Trophoblast cell (in vitro differentiated cells and primary cell): ENCODE measurements around the gene MUC13.

Experiments used
- DNase-seq, 2 donors: peaks; one replicate each; pipeline ENCODE4 v3.0.0-alpha.2; 2016
- H2AFZ ChIP-seq: 2 replicates; pipeline ENCODE4 v1.6.1; 2013; ENCODE audit warnings: low read length, moderate library complexity, mild to moderate bottlenecking; ENCODE audit not compliant: insufficient read depth, poor library complexity
- H2AK5ac ChIP-seq: 2 replicates; pipeline ENCODE4 v1.6.1; 2013; ENCODE audit warnings: mild to moderate bottlenecking, low read length
- H2BK120ac ChIP-seq: 2 replicates; pipeline ENCODE4 v1.6.1; 2013; ENCODE audit warnings: low read length, mild to moderate bottlenecking, moderate library complexity; ENCODE audit not compliant: insufficient read depth, poor library complexity
- H2BK12ac ChIP-seq: 2 replicates; pipeline ENCODE4 v1.6.1; 2013; ENCODE audit warnings: mild to moderate bottlenecking, low read length, moderate library complexity
- H2BK5ac ChIP-seq: 2 replicates; pipeline ENCODE4 v1.6.1; 2013; ENCODE audit warnings: low read length, low read depth, moderate library complexity, mild to moderate bottlenecking; ENCODE audit not compliant: poor library complexity
- H3K14ac ChIP-seq: 2 replicates; pipeline ENCODE4 v1.6.1; 2013; ENCODE audit warnings: mild to moderate bottlenecking, low read length
- H3K18ac ChIP-seq: 2 replicates; pipeline ENCODE4 v1.6.1; 2013; ENCODE audit warnings: mild to moderate bottlenecking, low read length
- H3K23ac ChIP-seq: 2 replicates; pipeline ENCODE4 v1.6.1; 2013; ENCODE audit warnings: low read length
- H3K27ac ChIP-seq: 2 replicates; pipeline ENCODE4 v1.5.1; 2013; ENCODE audit warnings: low read depth, mild to moderate bottlenecking, inconsistent platforms, low read length, moderate library complexity
- H3K27me3 ChIP-seq: 2 replicates; pipeline ENCODE4 v1.6.1; 2013; ENCODE audit warnings: inconsistent platforms, mild to moderate bottlenecking, low read length, moderate library complexity; ENCODE audit not compliant: insufficient read depth
- H3K36me3 ChIP-seq, 2 experiments: 1 replicate in 1 of 2; 2 replicates in 1 of 2; pipeline ENCODE4 v1.6.1; 2013; ENCODE audit warnings: low read length in 2 of 2, mild to moderate bottlenecking in 2 of 2, moderate library complexity in 1 of 2; ENCODE audit not compliant: insufficient read depth in 2 of 2, control insufficient read depth in 1 of 2
- H3K4ac ChIP-seq: 2 replicates; pipeline ENCODE4 v1.6.1; 2013; ENCODE audit warnings: low read depth, mild to moderate bottlenecking, low read length, moderate library complexity
- H3K4me1 ChIP-seq, 2 experiments: 1 replicate in 1 of 2; 2 replicates in 1 of 2; pipeline ENCODE4 v1.6.1; 2013; ENCODE audit warnings: low read length in 2 of 2, mild to moderate bottlenecking in 2 of 2, moderate library complexity in 1 of 2; ENCODE audit not compliant: insufficient read depth in 2 of 2, control insufficient read depth in 1 of 2
- H3K4me2 ChIP-seq: 2 replicates; pipeline ENCODE4 v1.6.1; 2013; ENCODE audit warnings: inconsistent platforms, mild to moderate bottlenecking, low read length, moderate library complexity
- H3K4me3 ChIP-seq: 2 replicates; pipeline ENCODE4 v1.5.1; 2013; ENCODE audit warnings: mild to moderate bottlenecking, low read depth, low read length, inconsistent platforms
- H3K79me1 ChIP-seq: one replicate; pipeline ENCODE4 v1.6.1; 2013; ENCODE audit warnings: low read length
- H3K79me2 ChIP-seq: 2 replicates; pipeline ENCODE4 v1.6.1; 2013; ENCODE audit warnings: low read length, mild to moderate bottlenecking; ENCODE audit not compliant: control insufficient read depth, insufficient read depth, poor library complexity
- H3K9ac ChIP-seq: 2 replicates; pipeline ENCODE4 v1.6.1; 2013; ENCODE audit warnings: mild to moderate bottlenecking, low read length
- H3K9me3 ChIP-seq: 2 replicates; pipeline ENCODE4 v1.6.1; 2013; ENCODE audit warnings: low read depth, mild to moderate bottlenecking, control low read depth, inconsistent platforms, low read length; ENCODE audit not compliant: insufficient read depth
- H4K12ac ChIP-seq: 2 replicates; pipeline ENCODE4 v1.6.1; 2013; ENCODE audit warnings: low read depth, mild to moderate bottlenecking, low read length, moderate library complexity
- H4K8ac ChIP-seq: 2 replicates; pipeline ENCODE4 v1.6.1; 2013; ENCODE audit warnings: low read depth, mild to moderate bottlenecking, low read length, moderate library complexity
- H4K91ac ChIP-seq: one replicate; pipeline ENCODE4 v1.6.1; 2013; ENCODE audit warnings: low read depth, mild to moderate bottlenecking, low read length, moderate library complexity
- WGBS: extraction: QIAGEN DNeasy Blood & Tissue Kit; methylation state at CpG from one replicate; pipeline ENCODE4 v1.1.7; 2013; ENCODE audit warnings: missing lambda C conversion rate; ENCODE audit not compliant: insufficient read length, insufficient coverage; ENCODE audit errors: extremely low coverage; 5-methylcytosine and 5-hydroxymethylcytosine counted together

MUC13 gene

DNA sequence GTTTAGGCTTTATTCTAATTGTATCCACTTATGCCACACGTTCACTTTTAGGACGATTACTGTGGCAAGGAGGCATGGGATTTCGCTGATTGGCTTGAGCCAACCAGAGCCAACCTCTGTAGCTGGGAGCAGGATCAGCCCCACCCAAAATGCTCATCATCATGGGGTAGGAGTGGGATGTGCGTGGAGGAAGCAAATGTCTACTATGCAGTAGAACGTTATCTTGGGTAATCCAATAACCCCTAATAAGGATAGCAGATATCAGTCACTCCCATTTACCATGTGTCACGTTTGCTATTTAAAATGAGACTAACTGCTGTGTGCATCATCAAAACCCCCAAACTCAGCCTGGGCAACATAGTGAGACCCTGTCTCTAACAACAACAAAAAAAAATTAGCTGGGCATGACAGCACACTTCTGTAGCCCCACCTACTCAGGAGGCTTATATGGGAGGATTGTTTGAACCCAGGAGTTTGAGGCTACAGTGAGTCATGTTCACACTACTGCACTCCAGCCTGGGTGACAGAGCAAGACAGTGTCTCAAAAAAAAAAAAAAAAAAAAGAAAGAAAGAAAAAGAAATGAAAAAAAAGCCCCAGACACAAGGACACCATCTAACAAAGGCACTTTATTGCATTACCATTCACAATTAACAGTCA is 29.6 kb downstream of the MUC13 start:
- Histone ChIP-seq H3K4me1 (peaks cover 0 to 3% of the 10 kb centered on the region in 2 experiments), H3K79me2 (no peaks in the 10 kb centered on the region), H3K27ac (no peak overlapping the region), H3K79me1 (no peaks in the 10 kb centered on the region), H4K91ac (no peak overlapping the region), H3K14ac (no peak overlapping the region), H3K9ac (no peak overlapping the region), H3K9me3 (no peaks in the 10 kb centered on the region), H3K18ac (no peak overlapping the region), H2BK5ac (no peak overlapping the region), H2BK12ac (no peak overlapping the region), H4K12ac (no peak overlapping the region), H2AFZ (no peak overlapping the region), H4K8ac (no peak overlapping the region), H3K23ac (no peak overlapping the region), H2BK120ac (no peak overlapping the region), H3K4ac (no peak overlapping the region), H3K4me2 (no peak overlapping the region), H3K36me3 (no peaks in the 10 kb centered on the region), H2AK5ac (no peak overlapping the region), H3K4me3 (no peak overlapping the region), H3K27me3 (no peaks in the 10 kb centered on the region)
- no CpG with 5 or more reads among the region's 6 CpGs for WGBS
- no peak for DNase-seq

DNA sequence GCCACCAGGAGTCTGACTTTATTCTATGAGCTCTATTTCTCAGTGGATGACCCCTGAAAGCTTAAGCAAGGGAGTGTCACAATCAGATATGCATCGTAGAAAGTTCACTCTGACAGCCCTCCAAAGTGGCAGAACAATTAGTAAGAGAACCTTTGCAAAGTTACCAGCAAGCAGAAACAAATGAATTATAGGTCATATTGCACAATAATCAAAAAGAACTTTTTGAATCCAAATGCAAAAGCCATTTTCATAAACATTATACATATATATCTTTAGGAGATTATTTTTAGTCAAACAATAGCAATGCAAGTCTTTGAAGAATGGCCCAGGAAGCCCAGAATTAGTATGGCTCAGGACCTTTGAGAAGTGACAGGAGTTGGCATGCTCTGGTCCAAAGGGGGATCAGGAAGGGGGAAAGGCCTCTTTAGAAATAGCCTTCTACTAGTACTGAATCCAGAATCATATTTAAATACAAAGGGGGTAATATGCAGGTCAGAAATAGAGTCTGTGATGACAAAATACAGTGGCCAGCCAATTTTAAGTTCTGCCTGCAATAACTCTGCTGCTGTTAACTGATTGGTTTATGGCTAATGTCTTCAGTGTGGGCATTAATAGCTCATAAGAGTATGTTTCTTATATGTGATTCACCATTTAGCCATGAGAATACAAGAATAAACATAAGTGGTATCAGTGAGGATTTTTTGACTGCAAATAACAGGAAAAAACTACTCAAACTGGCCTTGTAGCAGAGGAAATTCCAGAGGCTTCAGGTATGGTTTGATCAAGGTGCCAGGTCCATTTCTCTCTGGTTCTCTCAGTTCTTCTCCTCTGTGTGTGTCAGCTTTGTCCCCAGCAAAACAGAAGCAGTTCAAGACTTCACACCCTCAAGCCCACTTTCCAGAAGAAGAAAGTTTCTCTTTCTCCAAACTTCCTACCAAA is 30.4 kb downstream of the MUC13 start:
- Histone ChIP-seq H3K4me2 (no peak overlapping the region), H2BK120ac (no peak overlapping the region), H2AK5ac (no peak overlapping the region), H3K14ac (no peak overlapping the region), H3K23ac (no peak overlapping the region), H4K12ac (no peak overlapping the region), H3K79me2 (no peaks in the 10 kb centered on the region), H3K4me3 (no peak overlapping the region), H3K79me1 (no peaks in the 10 kb centered on the region), H3K36me3 (no peaks in the 10 kb centered on the region), H2AFZ (no peak overlapping the region), H4K8ac (no peak overlapping the region), H3K9ac (no peak overlapping the region), H3K27me3 (no peaks in the 10 kb centered on the region), H2BK5ac (no peak overlapping the region), H3K18ac (no peak overlapping the region), H3K4me1 (peaks cover 0 to 3% of the 10 kb centered on the region in 2 experiments), H3K4ac (no peak overlapping the region), H2BK12ac (no peak overlapping the region), H3K9me3 (no peaks in the 10 kb centered on the region), H4K91ac (no peak overlapping the region), H3K27ac (no peak overlapping the region)
- DNase-seq, result no peak
- WGBS, result no CpG with 5 or more reads among the region's 1 CpG

DNA sequence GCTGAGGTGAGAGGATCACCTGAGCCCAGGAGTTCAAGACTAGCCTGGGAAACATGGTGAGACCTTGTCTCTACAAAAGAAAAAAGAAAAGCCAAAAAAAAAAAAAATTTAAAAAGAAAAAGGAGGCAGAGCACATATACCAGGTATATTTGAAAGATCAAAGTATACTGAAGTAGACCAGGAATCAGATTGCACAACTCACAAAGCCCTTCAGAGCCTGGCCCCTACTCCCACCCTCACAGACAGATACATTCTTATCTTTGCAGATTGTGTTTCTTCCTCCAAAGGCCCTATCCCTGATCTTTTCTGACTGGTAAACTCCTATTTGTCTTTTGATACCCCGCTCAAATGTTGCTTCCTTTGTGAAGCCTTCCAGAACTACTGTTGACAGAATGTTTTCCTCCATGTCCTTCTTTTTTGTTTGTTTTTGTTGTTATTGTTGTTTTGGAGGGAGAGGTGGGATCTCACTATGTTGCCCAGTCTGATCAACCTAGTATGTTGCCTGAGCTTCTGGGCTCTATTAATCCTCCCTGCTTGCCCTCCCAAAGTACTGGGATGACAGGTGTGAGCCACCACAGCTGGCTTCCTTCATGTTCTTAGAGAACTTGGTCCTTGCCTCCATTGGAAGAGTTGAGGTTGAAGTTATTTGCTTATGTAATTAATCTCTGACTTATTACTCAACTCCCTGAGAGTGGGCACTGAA is 37.6 kb downstream of the MUC13 start:
- Histone ChIP-seq H3K23ac (no peak overlapping the region), H2AK5ac (no peak overlapping the region), H3K27me3 (no peaks in the 10 kb centered on the region), H2BK120ac (no peak overlapping the region), H4K8ac (no peak overlapping the region), H3K14ac (no peak overlapping the region), H2BK5ac (no peak overlapping the region), H2BK12ac (no peak overlapping the region), H3K18ac (no peak overlapping the region), H4K12ac (no peak overlapping the region), H3K27ac (no peak overlapping the region), H3K4me1 (no peaks in the 10 kb centered on the region), H3K79me2 (no peaks in the 10 kb centered on the region), H3K4me3 (no peak overlapping the region), H3K9me3 (no peaks in the 10 kb centered on the region), H3K9ac (no peak overlapping the region), H3K4me2 (no peak overlapping the region), H3K4ac (no peak overlapping the region), H3K36me3 (no peaks in the 10 kb centered on the region), H2AFZ (no peak overlapping the region), H4K91ac (no peak overlapping the region), H3K79me1 (no peaks in the 10 kb centered on the region)
- DNase-seq, result no peak
- no CpG with 5 or more reads among the region's 1 CpG for WGBS

DNA sequence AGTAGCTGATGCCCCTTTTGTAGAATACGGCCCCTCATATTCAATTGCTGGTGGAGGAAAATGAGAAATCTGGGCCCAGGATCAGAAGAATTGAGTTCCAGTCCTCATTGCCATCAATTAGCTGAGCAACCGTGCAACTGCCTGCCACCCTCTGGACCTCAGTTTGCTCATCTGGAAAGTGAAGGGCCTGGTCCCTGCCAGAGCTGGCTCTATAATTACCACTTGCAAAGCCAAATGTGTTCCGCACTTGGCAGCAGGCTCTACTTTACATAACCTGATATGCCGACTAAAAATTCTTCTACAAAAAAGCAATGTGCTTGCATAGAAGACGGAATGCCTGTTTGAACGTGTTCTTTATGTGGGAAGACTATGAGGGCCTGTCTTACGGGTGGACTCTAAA is 38.8 kb downstream of the MUC13 start:
- Histone ChIP-seq H2AFZ (no peak overlapping the region), H3K4ac (no peak overlapping the region), H4K8ac (no peak overlapping the region), H3K9me3 (no peaks in the 10 kb centered on the region), H3K14ac (no peak overlapping the region), H3K4me2 (no peak overlapping the region), H3K4me3 (no peak overlapping the region), H2BK5ac (no peak overlapping the region), H4K12ac (no peak overlapping the region), H3K27ac (no peak overlapping the region), H3K23ac (no peak overlapping the region), H3K18ac (no peak overlapping the region), H3K36me3 (no peaks in the 10 kb centered on the region), H3K27me3 (no peaks in the 10 kb centered on the region), H2AK5ac (no peak overlapping the region), H3K4me1 (peaks cover 2% of the 10 kb centered on the region in 2 experiments), H3K79me2 (no peaks in the 10 kb centered on the region), H2BK12ac (no peak overlapping the region), H3K79me1 (peaks cover 2% of the 10 kb centered on the region), H3K9ac (no peak overlapping the region), H2BK120ac (no peak overlapping the region), H4K91ac (no peak overlapping the region)
- no peak for DNase-seq
- WGBS, result no CpG with 5 or more reads among the region's 7 CpGs
